BLaER1 treated with 17β-estradiol and CSF1 and Interleukin-3, amounts not matched to agents 10 nM and 100 nM (cell line): Measurements from ENCODE around the gene KCNH2.
"Not testable (repeated sequence)": the region's sequence is repeated elsewhere in the genome, so short reads cannot be mapped to it uniquely, and the experiment has no call there.

Experiments used
- H3K27ac ChIP-seq, 11 experiments: shearing (Covaris generic); formaldehyde crosslinking; 2 replicates each; pipeline ENCODE4 v1.8.1; 2022
- H3K27me3 ChIP-seq, 11 experiments: shearing (Covaris generic); formaldehyde crosslinking; 2 replicates each; pipeline ENCODE4 v1.8.1; 2022
- H3K36me3 ChIP-seq, 11 experiments: shearing (Covaris generic); formaldehyde crosslinking; 2 replicates each; pipeline ENCODE4 v1.8.1; 2022
- H3K4me1 ChIP-seq, 10 experiments: shearing (Covaris generic); formaldehyde crosslinking; 2 replicates each; pipeline ENCODE4 v1.8.1; 2022
- H3K4me2 ChIP-seq, 11 experiments: shearing (Covaris generic); formaldehyde crosslinking; 2 replicates each; pipeline ENCODE4 v1.8.1; 2022
- H3K4me3 ChIP-seq, 10 experiments: shearing (Covaris generic); formaldehyde crosslinking; 2 replicates each; pipeline ENCODE4 v1.8.1; 2022
- H3K9ac ChIP-seq, 11 experiments: shearing (Covaris generic); formaldehyde crosslinking; 2 replicates each; pipeline ENCODE4 v1.8.1; 2022
- H3K9me3 ChIP-seq, 11 experiments: shearing (Covaris generic); formaldehyde crosslinking; replicated peaks in 1 of 11; 2 replicates each; pipeline ENCODE4 v1.8.1; 2022
- H4K20me1 ChIP-seq, 11 experiments: shearing (Covaris generic); formaldehyde crosslinking; 2 replicates each; pipeline ENCODE4 v1.8.1; 2022
- Cebpa-rat ChIP-seq, 11 experiments: shearing (Covaris generic); IDR thresholded peaks; 2 replicates each; pipeline ENCODE4 v1.8.1; 2022

The KCNH2 gene

GRCh38 chr7:151014950-151015349, 36.8 kb upstream of the KCNH2 start:
- Histone ChIP-seq H3K9me3 (no peaks in the 10 kb centered on the region), H3K27me3 (peaks cover 13 to 38% (median 21%) of the 10 kb centered on the region in 11 experiments; a peak in 21 of 22 replicates), H3K27ac (no peak overlapping the region), H3K4me2 (peak overlapping the region; percentile 1 to 72 (median 36); a peak in 18 of 22 replicates), H4K20me1 (no peaks in the 10 kb centered on the region; a peak in 1 of 22 replicates), H3K4me1 (peaks cover 65 to 96% (median 89%) of the 10 kb centered on the region in 10 experiments), H3K36me3 (no peaks in the 10 kb centered on the region; a peak in 1 of 22 replicates), H3K9ac (no peak overlapping the region), H3K4me3 (no peak overlapping the region)
- TF ChIP-seq Cebpa-rat (IDR thresholded peaks at IDR 0.05), result no peak

- no peaks in the 10 kb centered on the region for H3K9me3 ChIP-seq
- peaks cover 71 to 96% (median 90%) of the 10 kb centered on the region in 10 experiments for H3K4me1 ChIP-seq
- H3K9ac ChIP-seq, result no peak overlapping the region
- no peaks in the 10 kb centered on the region; a peak in 1 of 22 replicates for H4K20me1 ChIP-seq
- no peak overlapping the region for H3K27ac ChIP-seq
- H3K36me3 ChIP-seq, result no peaks in the 10 kb centered on the region; a peak in 1 of 22 replicates
- H3K4me2 ChIP-seq, result peak overlapping the region; percentile 15 to 72 (median 50); a peak in 20 of 22 replicates
- no peak overlapping the region for H3K4me3 ChIP-seq
- H3K27me3 ChIP-seq, result peaks cover 5 to 28% (median 11%) of the 10 kb centered on the region in 11 experiments; a peak in 21 of 22 replicates
- no peak for TF ChIP-seq Cebpa-rat (IDR thresholded peaks at IDR 0.05)
These were observed 35.8 kb upstream of the KCNH2 start for GRCh38 chr7:151013733-151014497.

- Histone ChIP-seq H3K27ac (no peak overlapping the region), H3K4me1 (peaks cover 71 to 96% (median 90%) of the 10 kb centered on the region in 10 experiments), H3K27me3 (peaks cover 0 to 22% (median 5%) of the 10 kb centered on the region in 11 experiments; a peak in 15 of 22 replicates), H3K4me2 (peak overlapping the region; percentile 47 to 95 (median 67)), H3K4me3 (no peak overlapping the region), H4K20me1 (no peaks in the 10 kb centered on the region; a peak in 1 of 22 replicates), H3K9me3 (no peaks in the 10 kb centered on the region), H3K36me3 (no peaks in the 10 kb centered on the region; a peak in 1 of 22 replicates), H3K9ac (no peak overlapping the region)
- TF ChIP-seq Cebpa-rat (IDR thresholded peaks at IDR 0.05), result no peak
These were observed 35.2 kb upstream of the KCNH2 start for GRCh38 chr7:151013356-151013732.

- Histone ChIP-seq H3K9ac (no peak overlapping the region), H3K4me3 (0 out of 20 replicates have a peak overlapping the region, but pooled peaks of 1 of the 10 experiments have one; percentile 0), H3K27ac (no peak overlapping the region)
These were observed 34.8 kb upstream of the KCNH2 start for GRCh38 chr7:151012911-151013347.

GRCh38 chr7:151012031-151012692, 34.0 kb upstream of the KCNH2 start:
- no peak overlapping the region for H3K27ac ChIP-seq
- H3K36me3 ChIP-seq, result no peaks in the 10 kb centered on the region; a peak in 1 of 22 replicates
- H3K27me3 ChIP-seq, result peaks cover 0 to 15% (median 4%) of the 10 kb centered on the region in 11 experiments; a peak in 12 of 22 replicates
- H3K4me1 ChIP-seq, result peaks cover 71 to 96% (median 90%) of the 10 kb centered on the region in 10 experiments
- H3K9me3 ChIP-seq, result no peaks in the 10 kb centered on the region
- 0 out of 22 replicates have a peak overlapping the region, but pooled peaks of 1 of the 11 experiments have one; percentile 7 for H3K9ac ChIP-seq
- H3K4me2 ChIP-seq, result peak overlapping the region; percentile 47 to 95 (median 67)
- H4K20me1 ChIP-seq, result no peaks in the 10 kb centered on the region; a peak in 1 of 22 replicates
- H3K4me3 ChIP-seq, result 0 out of 20 replicates have a peak overlapping the region, but pooled peaks of 1 of the 10 experiments have one; percentile 0
- no peak for TF ChIP-seq Cebpa-rat (IDR thresholded peaks at IDR 0.05)

More at GRCh38 chr7:151012911-151013347, 34.8 kb upstream of the KCNH2 start:
- no peak for TF ChIP-seq Cebpa-rat (IDR thresholded peaks at IDR 0.05)
- peaks cover 0 to 19% (median 4%) of the 10 kb centered on the region in 11 experiments; a peak in 12 of 22 replicates for H3K27me3 ChIP-seq
- H3K36me3 ChIP-seq, result no peaks in the 10 kb centered on the region; a peak in 1 of 22 replicates
- H3K9me3 ChIP-seq, result no peaks in the 10 kb centered on the region
- no peaks in the 10 kb centered on the region; a peak in 1 of 22 replicates for H4K20me1 ChIP-seq
- peaks cover 71 to 96% (median 90%) of the 10 kb centered on the region in 10 experiments for H3K4me1 ChIP-seq
- peak overlapping the region; percentile 47 to 95 (median 67) for H3K4me2 ChIP-seq

- H3K9me3 ChIP-seq, H4K20me1 ChIP-seq, H3K9ac ChIP-seq, H3K36me3 ChIP-seq, H3K4me3 ChIP-seq: not testable (repeated sequence)
- peak overlapping the region in 8 of 11 experiments; percentile 14 to 95 (median 67); a peak in 15 of 22 replicates for H3K4me2 ChIP-seq
- H3K27ac ChIP-seq, result 0 out of 22 replicates have a peak overlapping the region, but pooled peaks of 1 of the 11 experiments have one; percentile 14
- H3K27me3 ChIP-seq, result peaks cover 0 to 12% (median 1%) of the 10 kb centered on the region in 11 experiments; a peak in 11 of 22 replicates
- H3K4me1 ChIP-seq, result peaks cover 72 to 96% (median 90%) of the 10 kb centered on the region in 10 experiments
These were observed 33.5 kb upstream of the KCNH2 start for GRCh38 chr7:151011616-151012015.

GRCh38 chr7:151011097-151011409, 32.9 kb upstream of the KCNH2 start:
- peak overlapping the region; percentile 79 to 98 (median 92) for H3K4me2 ChIP-seq
- peaks cover 78 to 98% (median 91%) of the 10 kb centered on the region in 10 experiments for H3K4me1 ChIP-seq
- H3K36me3 ChIP-seq, result no peaks in the 10 kb centered on the region; a peak in 1 of 22 replicates
- H3K27ac ChIP-seq, result peak overlapping the region in 10 of 11 experiments; percentile 40 to 76 (median 60); a peak in 15 of 22 replicates
- peak overlapping the region in 9 of 11 experiments; percentile 25 to 60 (median 56); a peak in 14 of 22 replicates for H3K9ac ChIP-seq
- no peaks in the 10 kb centered on the region for H4K20me1 ChIP-seq
- TF ChIP-seq Cebpa-rat (IDR thresholded peaks at IDR 0.05), result no peak
- peak overlapping the region in 6 of 10 experiments; percentile 2 to 50 (median 32); a peak in 6 of 20 replicates for H3K4me3 ChIP-seq
- no peaks in the 10 kb centered on the region for H3K9me3 ChIP-seq
- H3K27me3 ChIP-seq, result peaks cover 0 to 12% (median 0%) of the 10 kb centered on the region in 11 experiments; a peak in 9 of 22 replicates

- H3K9ac ChIP-seq, result peak overlapping the region; percentile 9 to 60 (median 48); a peak in 18 of 22 replicates
- H4K20me1 ChIP-seq, result no peaks in the 10 kb centered on the region
- H3K4me3 ChIP-seq, result peak overlapping the region in 6 of 10 experiments; percentile 2 to 50 (median 32); a peak in 8 of 20 replicates
- peak overlapping the region in 10 of 11 experiments; percentile 40 to 76 (median 60); a peak in 20 of 22 replicates for H3K27ac ChIP-seq
- H3K9me3 ChIP-seq, result no peaks in the 10 kb centered on the region
- H3K27me3 ChIP-seq, result peaks cover 0 to 12% (median 0%) of the 10 kb centered on the region in 11 experiments; a peak in 9 of 22 replicates
- TF ChIP-seq Cebpa-rat (IDR thresholded peaks at IDR 0.05), result no peak
- H3K4me2 ChIP-seq, result peak overlapping the region; percentile 79 to 98 (median 92)
- no peaks in the 10 kb centered on the region for H3K36me3 ChIP-seq
- peaks cover 78 to 100% (median 96%) of the 10 kb centered on the region in 10 experiments for H3K4me1 ChIP-seq
These were observed 32.4 kb upstream of the KCNH2 start for GRCh38 chr7:151010307-151011096.
